GM12872 (cell line): ENCODE results near the gene SPPL2B.

Source experiments
- TF ChIP-seq, protein P1 (sequence below): IDR thresholded peaks from 3 replicates; pipeline ENCODE4 v1.5.1; 2011; ENCODE audit warnings: low read depth, mild to moderate bottlenecking, low read length, moderate library complexity; ENCODE audit not compliant: insufficient read depth

SPPL2B gene

DNA sequence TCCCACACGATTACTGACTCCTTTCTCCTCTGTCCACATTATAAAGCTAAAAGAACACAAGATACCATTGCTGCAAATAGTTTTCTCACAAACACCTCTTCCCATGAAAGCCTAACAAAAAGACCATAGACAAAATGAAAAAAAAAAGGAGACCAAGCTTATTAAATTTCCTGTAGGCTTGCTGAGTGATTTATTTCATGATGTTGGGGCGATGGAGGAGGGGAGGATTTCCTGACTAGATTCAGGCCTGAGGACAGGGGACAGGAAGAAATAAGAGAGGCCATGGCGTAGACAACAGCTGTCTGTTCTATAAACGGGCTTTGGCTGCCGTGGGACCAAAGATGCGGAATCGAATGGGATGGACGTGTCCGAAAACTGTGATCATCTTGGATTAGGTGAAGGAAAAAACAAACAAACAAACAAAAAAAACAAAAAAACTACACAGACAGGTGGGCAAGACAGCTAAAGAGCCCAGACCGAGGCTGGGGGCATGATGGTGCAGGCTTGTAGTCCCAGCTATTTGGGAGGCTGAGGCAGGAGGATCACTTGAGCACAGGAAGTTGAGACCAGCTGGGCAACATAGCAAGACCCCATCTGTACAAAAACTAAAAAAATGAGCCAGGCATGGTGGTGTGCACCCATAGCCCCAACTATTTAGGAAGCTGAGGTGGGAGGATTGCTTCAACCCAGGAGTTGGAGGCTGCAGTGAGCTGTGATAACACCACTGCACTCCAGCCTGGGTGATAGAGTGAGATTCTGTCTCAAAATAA is 36.9 kb downstream of the SPPL2B start:
- TF ChIP-seq, protein P1, sequence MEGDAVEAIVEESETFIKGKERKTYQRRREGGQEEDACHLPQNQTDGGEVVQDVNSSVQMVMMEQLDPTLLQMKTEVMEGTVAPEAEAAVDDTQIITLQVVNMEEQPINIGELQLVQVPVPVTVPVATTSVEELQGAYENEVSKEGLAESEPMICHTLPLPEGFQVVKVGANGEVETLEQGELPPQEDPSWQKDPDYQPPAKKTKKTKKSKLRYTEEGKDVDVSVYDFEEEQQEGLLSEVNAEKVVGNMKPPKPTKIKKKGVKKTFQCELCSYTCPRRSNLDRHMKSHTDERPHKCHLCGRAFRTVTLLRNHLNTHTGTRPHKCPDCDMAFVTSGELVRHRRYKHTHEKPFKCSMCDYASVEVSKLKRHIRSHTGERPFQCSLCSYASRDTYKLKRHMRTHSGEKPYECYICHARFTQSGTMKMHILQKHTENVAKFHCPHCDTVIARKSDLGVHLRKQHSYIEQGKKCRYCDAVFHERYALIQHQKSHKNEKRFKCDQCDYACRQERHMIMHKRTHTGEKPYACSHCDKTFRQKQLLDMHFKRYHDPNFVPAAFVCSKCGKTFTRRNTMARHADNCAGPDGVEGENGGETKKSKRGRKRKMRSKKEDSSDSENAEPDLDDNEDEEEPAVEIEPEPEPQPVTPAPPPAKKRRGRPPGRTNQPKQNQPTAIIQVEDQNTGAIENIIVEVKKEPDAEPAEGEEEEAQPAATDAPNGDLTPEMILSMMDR, result no peak

GRCh38 chr19:2371656-2372055 is 43.2 kb downstream of the SPPL2B start:
- TF ChIP-seq, protein P1, result no peak

DNA sequence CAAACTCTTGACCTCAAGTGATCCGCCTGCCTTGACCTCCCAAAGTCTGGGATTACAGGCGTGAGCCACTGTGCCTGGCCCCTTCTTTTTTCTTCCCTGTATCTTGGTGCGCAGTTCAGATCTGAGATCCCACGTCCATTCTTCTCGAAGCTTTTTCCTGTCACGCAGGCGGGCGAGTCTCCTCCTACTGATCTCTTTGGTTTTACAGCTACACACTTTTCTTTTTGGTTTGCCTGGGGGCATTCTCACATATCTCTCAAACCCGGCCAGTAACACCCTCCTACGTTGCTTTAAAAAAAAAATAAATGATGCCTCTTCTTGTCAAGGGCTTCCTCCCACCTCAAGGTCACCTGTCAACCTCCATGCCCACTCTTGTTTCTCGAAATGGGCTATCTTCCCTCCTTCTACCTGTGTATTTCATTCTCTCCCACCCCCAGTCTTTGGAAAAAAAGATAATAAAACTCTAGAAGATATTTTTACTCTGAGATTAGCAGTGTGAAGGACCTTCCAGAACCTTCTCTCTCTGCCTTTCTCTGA is 43.7 kb downstream of the SPPL2B start:
- TF ChIP-seq, protein P1, result no peak

DNA sequence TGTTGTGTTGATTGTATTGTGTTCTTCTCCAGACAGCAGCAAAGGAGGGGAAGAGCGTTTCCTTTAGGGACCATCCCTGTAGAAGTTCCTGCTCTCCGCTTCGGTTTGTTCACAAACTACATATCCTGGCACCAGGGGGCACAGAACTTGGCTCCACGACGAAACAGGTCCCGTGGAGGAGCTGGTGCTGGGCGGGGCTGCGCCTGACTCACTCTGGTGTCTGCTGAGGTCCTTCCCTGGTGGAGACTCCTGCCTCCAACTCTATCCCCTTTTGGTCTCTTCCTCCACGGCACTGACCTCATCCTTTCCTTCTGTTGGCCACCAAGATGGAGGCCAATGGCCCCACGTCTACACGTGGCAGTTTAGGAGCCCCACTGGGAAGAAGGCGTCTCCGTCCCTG is 46.3 kb downstream of the SPPL2B start:
- TF ChIP-seq, protein P1, result no peak

- TF ChIP-seq, protein P1, result no peak
These were observed 47.1 kb downstream of the SPPL2B start for GRCh38 chr19:2375353-2376121.

DNA sequence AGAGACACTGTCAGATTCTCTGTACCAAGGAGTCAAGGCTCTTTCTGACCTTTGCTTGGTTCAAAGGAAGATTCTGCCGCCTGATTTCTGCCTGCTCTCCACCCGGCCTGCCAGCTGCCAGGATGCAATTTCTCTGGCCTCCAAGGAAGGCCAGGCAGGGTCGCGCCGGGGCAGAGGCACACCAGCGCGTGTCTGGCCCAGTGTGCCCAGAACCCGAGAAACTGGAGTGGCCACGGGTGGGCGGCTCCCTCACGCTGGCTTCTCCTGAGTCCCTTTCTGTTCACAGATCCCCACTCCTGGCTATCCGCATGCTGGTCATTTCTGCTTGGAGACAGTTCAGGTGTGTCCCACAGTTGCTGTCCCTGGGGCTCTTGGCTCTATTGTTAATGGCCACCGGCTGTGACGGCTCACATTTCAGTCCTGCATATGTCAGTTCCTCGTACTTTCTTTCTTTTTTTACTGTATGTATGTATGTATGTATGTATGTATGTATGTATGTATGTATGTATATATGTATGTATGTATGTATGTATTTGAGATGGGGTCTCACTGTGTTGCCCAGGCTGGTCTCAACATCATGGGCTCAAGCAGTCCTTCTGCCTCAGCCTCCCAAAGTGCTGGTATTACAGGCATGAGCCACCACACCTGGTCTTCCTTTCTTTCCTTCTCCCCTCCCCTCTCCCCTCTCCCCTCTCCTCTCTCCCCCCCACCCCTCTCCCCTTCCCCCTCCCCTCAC is 48.5 kb downstream of the SPPL2B start:
- TF ChIP-seq, protein P1, result no peak

DNA sequence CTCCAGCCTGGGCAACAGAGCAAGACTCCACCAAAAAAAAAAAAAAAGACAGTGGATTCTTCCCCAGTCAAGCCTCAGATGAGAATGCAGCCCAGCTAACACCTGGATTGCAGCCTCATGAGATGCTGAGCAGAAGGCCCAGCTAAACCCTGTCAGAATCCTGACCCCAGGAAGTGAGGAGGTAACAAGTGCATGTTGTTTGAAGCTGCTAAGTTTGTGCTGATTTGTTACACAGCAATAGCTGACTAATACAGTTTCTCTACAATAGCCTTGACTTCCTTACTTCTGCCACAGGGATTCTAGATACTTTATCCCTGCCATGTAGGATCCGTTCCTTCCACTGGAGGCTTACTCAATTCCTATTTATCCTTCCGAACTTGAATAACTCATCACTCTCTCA is 52.1 kb downstream of the SPPL2B start:
- TF ChIP-seq, protein P1, result no peak
